Endothelial cell of umbilical vein (primary cell): ENCODE measurements around the gene RETREG3.

Source experiments
- EZH2 ChIP-seq: IDR thresholded peaks from 2 replicates; pipeline ENCODE4 v1.6.1; 2012; ENCODE audit warnings: borderline replicate concordance, low read depth, mild to moderate bottlenecking, moderate library complexity, low read length, inconsistent platforms; ENCODE audit not compliant: severe bottlenecking
- GATA2 ChIP-seq: IDR thresholded peaks from 2 replicates; pipeline ENCODE4 v1.7.0; 2011; ENCODE audit warnings: low read depth, mild to moderate bottlenecking, moderate library complexity, mixed read lengths, low read length; ENCODE audit not compliant: insufficient read length, insufficient read depth
- POLR2AphosphoS5 ChIP-seq: IDR thresholded peaks from 2 replicates; pipeline ENCODE4 v1.6.1; 2012; ENCODE audit warnings: low read depth, mild to moderate bottlenecking, control low read depth, low read length, moderate library complexity; ENCODE audit not compliant: insufficient read depth
- TF ChIP-seq, protein P1 (sequence below), 2 donors: IDR thresholded peaks; 1 replicate in 1 of 2; 2 replicates in 1 of 2; pipeline ENCODE4 v1.5.1; 2011; ENCODE audit warnings: low read length in 2 of 2, mild to moderate bottlenecking in 2 of 2, moderate library complexity in 2 of 2, control low read depth in 1 of 2, inconsistent platforms in 1 of 2, low read depth in 1 of 2; ENCODE audit not compliant: insufficient read depth in 1 of 2; ENCODE audit errors: extremely low read depth in 1 of 2
- TF ChIP-seq, protein P2 (sequence below): IDR thresholded peaks from 2 replicates; pipeline ENCODE4 v1.6.1; 2011; ENCODE audit not compliant: insufficient read depth, insufficient read length

DNA sequence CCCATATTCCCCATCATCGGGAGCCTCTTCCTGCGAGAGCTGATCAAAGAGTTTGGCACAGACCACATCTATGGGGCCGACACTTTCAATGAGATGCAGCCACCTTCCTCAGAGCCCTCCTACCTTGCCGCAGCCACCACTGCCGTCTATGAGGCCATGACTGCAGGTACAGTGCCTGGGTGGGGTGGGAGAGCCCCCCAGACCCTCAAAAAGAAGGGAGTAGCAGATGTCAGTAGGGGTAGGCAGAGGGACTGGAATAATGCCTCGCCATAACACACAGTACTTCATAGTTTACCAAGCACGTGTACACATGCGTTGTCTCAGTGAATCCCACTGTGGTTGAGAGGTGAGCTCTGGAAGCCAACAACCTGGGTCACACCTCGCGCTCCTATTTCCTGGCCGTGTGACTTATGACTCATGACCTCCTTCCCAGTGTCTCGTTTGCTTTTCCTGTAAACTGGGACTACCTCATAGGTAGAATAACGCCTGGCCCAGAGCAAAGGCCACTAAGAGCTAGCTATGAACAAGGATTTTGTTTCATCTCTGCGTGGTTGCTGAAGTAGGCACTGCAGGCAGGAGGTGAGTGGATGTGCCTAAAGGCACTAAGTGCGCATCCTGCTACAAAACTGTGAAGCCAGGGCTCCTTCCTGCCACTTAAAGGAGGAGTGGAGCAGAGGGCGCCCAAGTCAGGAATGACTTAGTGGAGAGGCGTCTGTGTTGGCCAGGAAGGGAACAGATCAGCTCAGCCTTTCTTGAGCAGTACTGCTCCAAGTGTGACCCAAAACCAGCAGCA, 67.9 kb downstream of the RETREG3 start:
- TF ChIP-seq, protein P1, sequence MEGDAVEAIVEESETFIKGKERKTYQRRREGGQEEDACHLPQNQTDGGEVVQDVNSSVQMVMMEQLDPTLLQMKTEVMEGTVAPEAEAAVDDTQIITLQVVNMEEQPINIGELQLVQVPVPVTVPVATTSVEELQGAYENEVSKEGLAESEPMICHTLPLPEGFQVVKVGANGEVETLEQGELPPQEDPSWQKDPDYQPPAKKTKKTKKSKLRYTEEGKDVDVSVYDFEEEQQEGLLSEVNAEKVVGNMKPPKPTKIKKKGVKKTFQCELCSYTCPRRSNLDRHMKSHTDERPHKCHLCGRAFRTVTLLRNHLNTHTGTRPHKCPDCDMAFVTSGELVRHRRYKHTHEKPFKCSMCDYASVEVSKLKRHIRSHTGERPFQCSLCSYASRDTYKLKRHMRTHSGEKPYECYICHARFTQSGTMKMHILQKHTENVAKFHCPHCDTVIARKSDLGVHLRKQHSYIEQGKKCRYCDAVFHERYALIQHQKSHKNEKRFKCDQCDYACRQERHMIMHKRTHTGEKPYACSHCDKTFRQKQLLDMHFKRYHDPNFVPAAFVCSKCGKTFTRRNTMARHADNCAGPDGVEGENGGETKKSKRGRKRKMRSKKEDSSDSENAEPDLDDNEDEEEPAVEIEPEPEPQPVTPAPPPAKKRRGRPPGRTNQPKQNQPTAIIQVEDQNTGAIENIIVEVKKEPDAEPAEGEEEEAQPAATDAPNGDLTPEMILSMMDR (IDR thresholded peaks at IDR 0.05; ENCODE audit: extremely low read depth in 1 of 2, insufficient read depth in 1 of 2, low read depth in 1 of 2, low read length in 2 of 2): no peak
- peak; percentile 12 for TF ChIP-seq POLR2AphosphoS5
- TF ChIP-seq EZH2: no peak
- TF ChIP-seq GATA2: no peak
- TF ChIP-seq, protein P2, sequence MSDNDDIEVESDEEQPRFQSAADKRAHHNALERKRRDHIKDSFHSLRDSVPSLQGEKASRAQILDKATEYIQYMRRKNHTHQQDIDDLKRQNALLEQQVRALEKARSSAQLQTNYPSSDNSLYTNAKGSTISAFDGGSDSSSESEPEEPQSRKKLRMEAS: no peak
